ENCODE measurements around the gene CHRM1. TPM values are rescaled to one million over a fixed set of nuclear protein-coding genes. Genes with fewer than 3 reads are reported as not detected.

Gene CHRM1
- polyA plus RNA-seq, 3 donors = not detected

GRCh38 chr11:62930157-62930556, 9.0 kb upstream of the CHRM1 start:
- Histone ChIP-seq H3K27ac (ENCODE audit: low read depth in 1 of 2, low read length in 2 of 2) (no peak overlapping the region), H4K20me1 (ENCODE audit: insufficient read depth, low read length) (no peaks in the 10 kb centered on the region), H3K4me3 (replicated peaks in 1 of 3; ENCODE audit: low read depth in 2 of 3, low read length in 3 of 3) (no peak overlapping the region), H3K27me3 (ENCODE audit: control insufficient read depth in 2 of 2, insufficient read depth in 2 of 2, low read length in 2 of 2) (peaks cover 30 to 51% of the 10 kb centered on the region in 2 donors), H2AFZ (ENCODE audit: insufficient read depth, low read depth, low read length, poor library complexity, severe bottlenecking) (no peak overlapping the region), H3K9ac (ENCODE audit: insufficient read depth, low read length, poor library complexity, severe bottlenecking) (no peak overlapping the region), H3K4me1 (ENCODE audit: control insufficient read depth in 1 of 2, insufficient read depth in 2 of 2, low read length in 2 of 2) (peaks cover 3 to 12% of the 10 kb centered on the region in 2 donors), H3K4me2 (replicated peaks; ENCODE audit: extremely low read depth, low read length, poor library complexity, severe bottlenecking) (no peak overlapping the region), H3K36me3 (replicated peaks in 1 of 2; ENCODE audit: control insufficient read depth in 1 of 2, insufficient read depth in 2 of 2, low read length in 2 of 2) (no peaks in the 10 kb centered on the region), H3K9me3 (replicated peaks in 1 of 2; ENCODE audit: control insufficient read depth in 1 of 2, insufficient read depth in 1 of 2, low read length in 2 of 2) (peaks cover 0 to 21% of the 10 kb centered on the region in 2 donors), H3K79me2 (ENCODE audit: insufficient read depth, low read length) (no peaks in the 10 kb centered on the region)
- Mint-ChIP-seq H3K4me1 (peaks cover 14% of the 10 kb centered on the region), H3K27ac (peak overlapping the region in 1 of 7 donors; percentile 43), H3K27me3 (ENCODE audit: low read depth in 3 of 3) (peaks cover 50 to 61% (median 60%) of the 10 kb centered on the region in 3 donors), H3K4me3 (no peak overlapping the region), H3K36me3 (no peaks in the 10 kb centered on the region), H3K9me3 (peaks cover 0 to 7% (median 3%) of the 10 kb centered on the region in 7 donors)
- WGBS (ENCODE audit: insufficient coverage) = 100% methylated on average over 1 of the region's 4 CpGs
- intact Hi-C loops (cut with micrococcal nuclease) = no loop called here
- DNase-seq = no peak
- no peak for TF ChIP-seq CTCF (IDR thresholded peaks at IDR 0.05)

GRCh38 chr11:62928011-62928410, 6.8 kb upstream of the CHRM1 start:
- DNase-seq = no peak
- no peaks in the 10 kb centered on the region for H4K20me1 ChIP-seq (ENCODE audit: insufficient read depth, low read length)
- H3K27me3 ChIP-seq (ENCODE audit: control insufficient read depth in 2 of 2, insufficient read depth in 2 of 2, low read length in 2 of 2) = peaks cover 40 to 72% of the 10 kb centered on the region in 2 donors
- H3K36me3 ChIP-seq (replicated peaks in 1 of 2; ENCODE audit: control insufficient read depth in 1 of 2, insufficient read depth in 2 of 2, low read length in 2 of 2) = no peaks in the 10 kb centered on the region
- Mint-ChIP-seq H3K4me1 (peaks cover 20% of the 10 kb centered on the region), H3K36me3 (no peaks in the 10 kb centered on the region), H3K9me3 (peaks cover 0 to 14% (median 4%) of the 10 kb centered on the region in 7 donors), H3K27ac (no peak overlapping the region), H3K4me3 (peak overlapping the region in 1 of 2 donors; percentile 72), H3K27me3 (ENCODE audit: low read depth in 3 of 3) (peaks cover 71 to 77% (median 76%) of the 10 kb centered on the region in 3 donors)
- no peak for TF ChIP-seq CTCF (IDR thresholded peaks at IDR 0.05)
- no peak overlapping the region for H3K27ac ChIP-seq (ENCODE audit: low read depth in 1 of 2, low read length in 2 of 2)
- no peaks in the 10 kb centered on the region for H3K79me2 ChIP-seq (ENCODE audit: insufficient read depth, low read length)
- intact Hi-C loops (cut with micrococcal nuclease) = no loop called here
- H3K4me1 ChIP-seq (ENCODE audit: control insufficient read depth in 1 of 2, insufficient read depth in 2 of 2, low read length in 2 of 2) = peaks cover 6 to 17% of the 10 kb centered on the region in 2 donors
- peaks cover 0 to 30% of the 10 kb centered on the region in 2 donors for H3K9me3 ChIP-seq (replicated peaks in 1 of 2; ENCODE audit: control insufficient read depth in 1 of 2, insufficient read depth in 1 of 2, low read length in 2 of 2)
- 23% methylated on average over 5 of the region's 13 CpGs for WGBS (ENCODE audit: insufficient coverage)
- no peak overlapping the region for H3K4me2 ChIP-seq (replicated peaks; ENCODE audit: extremely low read depth, low read length, poor library complexity, severe bottlenecking)
- H3K9ac ChIP-seq (ENCODE audit: insufficient read depth, low read length, poor library complexity, severe bottlenecking) = no peak overlapping the region
- no peak overlapping the region for H3K4me3 ChIP-seq (replicated peaks in 1 of 3; ENCODE audit: low read depth in 2 of 3, low read length in 3 of 3)
- no peak overlapping the region for H2AFZ ChIP-seq (ENCODE audit: insufficient read depth, low read depth, low read length, poor library complexity, severe bottlenecking)

Measured in CD14-positive monocyte (primary cell).